A673 (cell line): ENCODE results near the gene LRRC30.

ENCODE experiments used
- EZH2 ChIP-seq: fragments of 200-600 bp; sonication (generic); IDR thresholded peaks from 2 replicates; pipeline ENCODE4 v1.6.1; 2017; ENCODE audit warnings: borderline replicate concordance, low read depth, mild to moderate bottlenecking, mixed read lengths, antibody characterized with exemption, low read length; ENCODE audit not compliant: poor library complexity, severe bottlenecking
- TF ChIP-seq, protein P1 (sequence below): fragments of 300-800, 200-600 bp; sonication (generic); conservative IDR thresholded peaks from 2 replicates; pipeline ENCODE4 v1.5.1; 2017; ENCODE audit warnings: low read depth, mild to moderate bottlenecking, antibody characterized with exemption, low read length, moderate library complexity, mixed read lengths

DNA sequence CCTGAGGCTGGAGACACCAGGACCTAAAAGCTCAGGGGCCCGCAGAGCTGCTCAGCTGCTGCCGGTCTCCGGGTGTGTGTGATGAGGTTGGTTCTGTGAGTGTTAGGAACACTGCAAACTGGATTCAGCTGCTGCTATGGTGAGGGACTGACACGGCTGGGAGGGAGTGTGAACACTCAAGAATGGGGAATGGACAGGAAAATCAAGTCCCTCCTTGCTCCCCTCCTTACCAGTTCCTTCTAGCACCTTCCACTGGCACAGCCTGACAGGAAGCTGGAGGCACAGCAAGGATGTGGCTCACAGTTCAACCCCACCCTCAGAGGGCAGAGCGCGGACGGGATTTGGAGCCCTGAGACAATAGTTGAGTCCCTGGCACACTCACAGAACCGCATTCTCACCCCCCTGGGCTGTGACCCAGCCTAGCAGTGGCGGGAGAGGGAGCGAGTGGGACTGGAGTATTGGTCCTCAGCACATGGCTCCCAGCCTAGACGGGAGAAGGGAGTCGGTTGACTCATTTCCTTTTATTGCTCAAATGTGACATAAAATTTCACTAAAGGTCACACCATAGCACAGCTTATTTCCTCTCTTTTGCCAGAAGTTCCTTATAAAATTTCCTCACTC lies 42.5 kb downstream of the LRRC30 start:
- TF ChIP-seq, protein P1, sequence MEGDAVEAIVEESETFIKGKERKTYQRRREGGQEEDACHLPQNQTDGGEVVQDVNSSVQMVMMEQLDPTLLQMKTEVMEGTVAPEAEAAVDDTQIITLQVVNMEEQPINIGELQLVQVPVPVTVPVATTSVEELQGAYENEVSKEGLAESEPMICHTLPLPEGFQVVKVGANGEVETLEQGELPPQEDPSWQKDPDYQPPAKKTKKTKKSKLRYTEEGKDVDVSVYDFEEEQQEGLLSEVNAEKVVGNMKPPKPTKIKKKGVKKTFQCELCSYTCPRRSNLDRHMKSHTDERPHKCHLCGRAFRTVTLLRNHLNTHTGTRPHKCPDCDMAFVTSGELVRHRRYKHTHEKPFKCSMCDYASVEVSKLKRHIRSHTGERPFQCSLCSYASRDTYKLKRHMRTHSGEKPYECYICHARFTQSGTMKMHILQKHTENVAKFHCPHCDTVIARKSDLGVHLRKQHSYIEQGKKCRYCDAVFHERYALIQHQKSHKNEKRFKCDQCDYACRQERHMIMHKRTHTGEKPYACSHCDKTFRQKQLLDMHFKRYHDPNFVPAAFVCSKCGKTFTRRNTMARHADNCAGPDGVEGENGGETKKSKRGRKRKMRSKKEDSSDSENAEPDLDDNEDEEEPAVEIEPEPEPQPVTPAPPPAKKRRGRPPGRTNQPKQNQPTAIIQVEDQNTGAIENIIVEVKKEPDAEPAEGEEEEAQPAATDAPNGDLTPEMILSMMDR: no peak
- no peak for TF ChIP-seq EZH2
